ENCODE results near the gene PACRG. TPM values are rescaled to one million over a fixed set of nuclear protein-coding genes. Genes with fewer than 3 reads are reported as not detected.

PACRG gene
- total and polyA plus RNA-seq, 2 experiments from 2014 or later: 0.17 to 0.68 TPM

DNA sequence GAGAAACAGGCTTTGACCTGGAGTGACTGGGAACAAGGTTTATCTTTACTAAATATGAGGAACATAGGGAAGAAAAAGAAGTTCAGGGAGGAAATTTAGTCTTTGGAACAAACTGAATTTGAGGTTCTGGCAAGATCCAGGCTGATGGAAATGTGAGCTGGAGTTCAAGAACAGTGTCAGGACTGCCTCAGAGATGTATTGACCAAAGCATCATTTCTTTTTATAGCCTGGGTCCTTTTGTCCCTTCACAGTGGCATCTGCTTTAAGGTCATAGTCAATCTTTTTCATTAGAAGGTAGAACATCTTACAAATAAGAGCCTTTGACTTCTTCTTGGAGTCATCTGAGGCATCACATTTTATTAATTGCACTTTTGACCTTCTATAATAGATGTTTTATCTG lies 360.2 kb downstream of the PACRG start (continued):
- TF ChIP-seq, protein P1, sequence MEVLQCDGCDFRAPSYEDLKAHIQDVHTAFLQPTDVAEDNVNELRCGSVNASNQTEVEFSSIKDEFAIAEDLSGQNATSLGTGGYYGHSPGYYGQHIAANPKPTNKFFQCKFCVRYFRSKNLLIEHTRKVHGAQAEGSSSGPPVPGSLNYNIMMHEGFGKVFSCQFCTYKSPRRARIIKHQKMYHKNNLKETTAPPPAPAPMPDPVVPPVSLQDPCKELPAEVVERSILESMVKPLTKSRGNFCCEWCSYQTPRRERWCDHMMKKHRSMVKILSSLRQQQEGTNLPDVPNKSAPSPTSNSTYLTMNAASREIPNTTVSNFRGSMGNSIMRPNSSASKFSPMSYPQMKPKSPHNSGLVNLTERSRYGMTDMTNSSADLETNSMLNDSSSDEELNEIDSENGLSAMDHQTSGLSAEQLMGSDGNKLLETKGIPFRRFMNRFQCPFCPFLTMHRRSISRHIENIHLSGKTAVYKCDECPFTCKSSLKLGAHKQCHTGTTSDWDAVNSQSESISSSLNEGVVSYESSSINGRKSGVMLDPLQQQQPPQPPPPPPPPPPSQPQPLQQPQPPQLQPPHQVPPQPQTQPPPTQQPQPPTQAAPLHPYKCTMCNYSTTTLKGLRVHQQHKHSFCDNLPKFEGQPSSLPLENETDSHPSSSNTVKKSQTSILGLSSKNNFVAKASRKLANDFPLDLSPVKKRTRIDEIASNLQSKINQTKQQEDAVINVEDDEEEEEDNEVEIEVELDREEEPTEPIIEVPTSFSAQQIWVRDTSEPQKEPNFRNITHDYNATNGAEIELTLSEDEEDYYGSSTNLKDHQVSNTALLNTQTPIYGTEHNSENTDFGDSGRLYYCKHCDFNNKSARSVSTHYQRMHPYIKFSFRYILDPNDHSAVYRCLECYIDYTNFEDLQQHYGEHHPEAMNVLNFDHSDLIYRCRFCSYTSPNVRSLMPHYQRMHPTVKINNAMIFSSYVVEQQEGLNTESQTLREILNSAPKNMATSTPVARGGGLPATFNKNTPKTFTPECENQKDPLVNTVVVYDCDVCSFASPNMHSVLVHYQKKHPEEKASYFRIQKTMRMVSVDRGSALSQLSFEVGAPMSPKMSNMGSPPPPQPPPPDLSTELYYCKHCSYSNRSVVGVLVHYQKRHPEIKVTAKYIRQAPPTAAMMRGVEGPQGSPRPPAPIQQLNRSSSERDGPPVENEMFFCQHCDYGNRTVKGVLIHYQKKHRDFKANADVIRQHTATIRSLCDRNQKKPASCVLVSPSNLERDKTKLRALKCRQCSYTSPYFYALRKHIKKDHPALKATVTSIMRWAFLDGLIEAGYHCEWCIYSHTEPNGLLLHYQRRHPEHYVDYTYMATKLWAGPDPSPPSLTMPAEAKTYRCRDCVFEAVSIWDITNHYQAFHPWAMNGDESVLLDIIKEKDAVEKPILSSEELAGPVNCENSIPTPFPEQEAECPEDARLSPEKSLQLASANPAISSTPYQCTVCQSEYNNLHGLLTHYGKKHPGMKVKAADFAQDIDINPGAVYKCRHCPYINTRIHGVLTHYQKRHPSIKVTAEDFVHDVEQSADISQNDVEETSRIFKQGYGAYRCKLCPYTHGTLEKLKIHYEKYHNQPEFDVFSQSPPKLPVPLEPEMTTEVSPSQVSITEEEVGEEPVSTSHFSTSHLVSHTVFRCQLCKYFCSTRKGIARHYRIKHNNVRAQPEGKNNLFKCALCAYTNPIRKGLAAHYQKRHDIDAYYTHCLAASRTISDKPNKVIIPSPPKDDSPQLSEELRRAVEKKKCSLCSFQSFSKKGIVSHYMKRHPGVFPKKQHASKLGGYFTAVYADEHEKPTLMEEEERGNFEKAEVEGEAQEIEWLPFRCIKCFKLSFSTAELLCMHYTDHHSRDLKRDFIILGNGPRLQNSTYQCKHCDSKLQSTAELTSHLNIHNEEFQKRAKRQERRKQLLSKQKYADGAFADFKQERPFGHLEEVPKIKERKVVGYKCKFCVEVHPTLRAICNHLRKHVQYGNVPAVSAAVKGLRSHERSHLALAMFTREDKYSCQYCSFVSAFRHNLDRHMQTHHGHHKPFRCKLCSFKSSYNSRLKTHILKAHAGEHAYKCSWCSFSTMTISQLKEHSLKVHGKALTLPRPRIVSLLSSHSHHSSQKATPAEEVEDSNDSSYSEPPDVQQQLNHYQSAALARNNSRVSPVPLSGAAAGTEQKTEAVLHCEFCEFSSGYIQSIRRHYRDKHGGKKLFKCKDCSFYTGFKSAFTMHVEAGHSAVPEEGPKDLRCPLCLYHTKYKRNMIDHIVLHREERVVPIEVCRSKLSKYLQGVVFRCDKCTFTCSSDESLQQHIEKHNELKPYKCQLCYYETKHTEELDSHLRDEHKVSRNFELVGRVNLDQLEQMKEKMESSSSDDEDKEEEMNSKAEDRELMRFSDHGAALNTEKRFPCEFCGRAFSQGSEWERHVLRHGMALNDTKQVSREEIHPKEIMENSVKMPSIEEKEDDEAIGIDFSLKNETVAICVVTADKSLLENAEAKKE (CRISPR knock-in tag; IDR thresholded peaks at IDR 0.05): no peak
- TF ChIP-seq, protein P2, sequence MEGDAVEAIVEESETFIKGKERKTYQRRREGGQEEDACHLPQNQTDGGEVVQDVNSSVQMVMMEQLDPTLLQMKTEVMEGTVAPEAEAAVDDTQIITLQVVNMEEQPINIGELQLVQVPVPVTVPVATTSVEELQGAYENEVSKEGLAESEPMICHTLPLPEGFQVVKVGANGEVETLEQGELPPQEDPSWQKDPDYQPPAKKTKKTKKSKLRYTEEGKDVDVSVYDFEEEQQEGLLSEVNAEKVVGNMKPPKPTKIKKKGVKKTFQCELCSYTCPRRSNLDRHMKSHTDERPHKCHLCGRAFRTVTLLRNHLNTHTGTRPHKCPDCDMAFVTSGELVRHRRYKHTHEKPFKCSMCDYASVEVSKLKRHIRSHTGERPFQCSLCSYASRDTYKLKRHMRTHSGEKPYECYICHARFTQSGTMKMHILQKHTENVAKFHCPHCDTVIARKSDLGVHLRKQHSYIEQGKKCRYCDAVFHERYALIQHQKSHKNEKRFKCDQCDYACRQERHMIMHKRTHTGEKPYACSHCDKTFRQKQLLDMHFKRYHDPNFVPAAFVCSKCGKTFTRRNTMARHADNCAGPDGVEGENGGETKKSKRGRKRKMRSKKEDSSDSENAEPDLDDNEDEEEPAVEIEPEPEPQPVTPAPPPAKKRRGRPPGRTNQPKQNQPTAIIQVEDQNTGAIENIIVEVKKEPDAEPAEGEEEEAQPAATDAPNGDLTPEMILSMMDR (conservative IDR thresholded peaks at IDR 0.05; ENCODE audit: low read depth in 2 of 2): no peak
- TF ChIP-seq JUNB (IDR thresholded peaks at IDR 0.05; ENCODE audit: unreplicated experiment) (no peak), ZNF331 (CRISPR knock-in tag; IDR thresholded peaks at IDR 0.05; ENCODE audit: low read depth) (no peak), EZH2phosphoT487 (IDR thresholded peaks at IDR 0.05; ENCODE audit: unreplicated experiment) (no peak), CREB1 (CRISPR knock-in tag; IDR thresholded peaks at IDR 0.05; ENCODE audit: low read depth) (no peak)

DNA sequence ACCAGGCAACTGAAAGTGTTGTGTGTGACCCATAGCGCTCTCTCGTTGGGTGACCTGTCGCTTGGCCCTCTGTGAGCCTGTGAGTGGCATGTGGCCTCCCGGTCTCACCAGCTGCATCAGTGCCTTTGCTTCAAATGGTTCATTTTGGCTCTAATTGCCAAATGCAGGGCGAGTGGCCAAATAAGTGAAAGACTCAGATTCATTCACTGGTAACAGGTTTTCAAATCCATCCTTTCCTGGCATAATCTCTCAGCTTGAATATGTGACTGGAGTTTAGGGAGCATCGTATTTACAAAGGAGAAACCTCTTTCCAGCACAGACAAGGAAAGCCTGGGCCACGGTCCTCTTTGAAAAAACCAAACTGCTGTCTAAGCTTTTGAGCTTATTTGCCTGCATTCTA lies 365.1 kb downstream of the PACRG start:
- no peak overlapping the region for H3K27ac Mint-ChIP-seq
- Histone ChIP-seq H3K79me2 (replicated peaks; ENCODE audit: insufficient read depth) (no peaks in the 10 kb centered on the region), H2AFZ (no peak overlapping the region), H3K36me3 (ENCODE audit: insufficient read depth) (no peaks in the 10 kb centered on the region), H3K4me1 (ENCODE audit: insufficient read depth) (peaks cover 20% of the 10 kb centered on the region), H3K4me3 (no peak overlapping the region), H3K27ac (ENCODE audit: low read depth) (no peak overlapping the region), H3K27me3 (ENCODE audit: insufficient read depth) (no peaks in the 10 kb centered on the region), H3K9me2 (ENCODE audit: insufficient read depth) (peaks cover 14% of the 10 kb centered on the region; the same call in 1 of the 2 replicates), H3K4me2 (0 out of 2 replicates have a peak overlapping the region, but pooled peaks have one; percentile 11), H4K20me1 (replicated peaks; ENCODE audit: insufficient read depth) (no peaks in the 10 kb centered on the region), H3F3A (replicated peaks; ENCODE audit: low read depth) (no peaks in the 10 kb centered on the region)
- H3K9me3 Mint-ChIP-seq: peaks cover 7% of the 10 kb centered on the region; the same call in 2 of the 3 replicates
- no peak overlapping the region for H3K4me3 Mint-ChIP-seq
- DNase-seq (ENCODE audit: low spot score): no peak
- H3K4me1 Mint-ChIP-seq: peaks cover 34% of the 10 kb centered on the region
- peaks cover 6% of the 10 kb centered on the region; the same call in 2 of the 3 replicates for H3K36me3 Mint-ChIP-seq (ENCODE audit: low read depth)
- H3K27me3 Mint-ChIP-seq (ENCODE audit: insufficient read depth, low read depth, poor library complexity): peaks cover 8% of the 10 kb centered on the region
- no peak for ATAC-seq
- TF ChIP-seq CREB1 (CRISPR knock-in tag; IDR thresholded peaks at IDR 0.05; ENCODE audit: low read depth): no peak
- TF ChIP-seq, protein P1 (CRISPR knock-in tag; IDR thresholded peaks at IDR 0.05): no peak
